HCT116 (cell line): ENCODE measurements around the gene ORC3. TPM values are rescaled to one million over a fixed set of nuclear protein-coding genes. Genes with fewer than 3 reads are reported as not detected.

ENCODE experiments used
- ATAC-seq: fragments of 200-7000 bp; cut with Tn5 transposase; 2 replicates; pipeline ENCODE4 v1.9.1; 2020; ENCODE audit warnings: mild to moderate bottlenecking, moderate library complexity
- BruUV-seq: library from RNA; stranded (reverse); fragments of 400-500 nt; replicated peaks from 2 replicates; lab custom pipeline; 2021; lab: Mats Ljungman, UMichigan
- CTCF ChIA-PET: fragments of 300-600 bp; sonication (Branson Sonifier 250); formaldehyde crosslinking; loops from one replicate; lab custom pipeline; 2021; ENCODE audit warnings: antibody characterized with exemption; lab: Charles Lee
- POLR2A ChIA-PET: fragments of 300-600, 350-600 bp; sonication (Branson Sonifier 250); formaldehyde crosslinking; loops from one replicate; lab custom pipeline; 2021; ENCODE audit warnings: antibody characterized with exemption; lab: Charles Lee
- RAD21 ChIA-PET, 2 experiments: fragments of 300-600 bp; sonication (Branson Sonifier 250); formaldehyde crosslinking; loops; one replicate each; lab custom pipeline; 2023; ENCODE audit warnings: low total read pairs in 2 of 2; ENCODE audit not compliant: uncharacterized antibody in 2 of 2, unreplicated experiment in 2 of 2, low non-redundant PET in 1 of 2; lab: Charles Lee
- DNase-seq: peaks from one replicate; pipeline ENCODE4 v3.0.0-alpha.2; 2010; ENCODE audit warnings: low read depth, low spot score
- H2AFZ ChIP-seq: fragments of 200-600 bp; shearing (Covaris generic), sonication (generic); 2 replicates; pipeline ENCODE4 v1.6.1; 2017; ENCODE audit warnings: low read depth, mixed run types, mixed read lengths, antibody characterized with exemption, low read length; ENCODE audit not compliant: poor library complexity, severe bottlenecking
- H3K27ac ChIP-seq: 2 replicates; pipeline ENCODE4 v1.5.1; 2012; ENCODE audit warnings: low read depth, low read length
- H3K27me3 ChIP-seq: fragments of 200-600 bp; sonication (generic); 2 replicates; pipeline ENCODE4 v1.6.1; 2016; ENCODE audit warnings: mixed run types, low read length, mixed read lengths; ENCODE audit not compliant: insufficient read depth
- H3K36me3 ChIP-seq, 2 experiments: fragments of 200-500 bp in 1 of 2; fragments of 200-600 bp in 1 of 2; sonication (Bioruptor generic) in 1 of 2; sonication (generic) in 1 of 2; 2 replicates each; pipeline versions ENCODE4 v1.5.1 to v1.6.1; 2014 to 2016; ENCODE audit warnings: low read length in 2 of 2, inconsistent platforms in 1 of 2, mixed read lengths in 1 of 2, mixed run types in 1 of 2; ENCODE audit not compliant: insufficient read depth in 2 of 2, control insufficient read depth in 1 of 2
- H3K4me1 ChIP-seq, 2 experiments: fragments of 200-600 bp in 1 of 2; sonication (generic) in 1 of 2; 2 replicates each; pipeline versions ENCODE4 v1.5.1 to v1.6.1; 2012 to 2017; ENCODE audit warnings: low read length in 2 of 2, inconsistent platforms in 1 of 2, mild to moderate bottlenecking in 1 of 2, mixed read lengths in 1 of 2, mixed run types in 1 of 2, moderate library complexity in 1 of 2; ENCODE audit not compliant: insufficient read depth in 2 of 2, control insufficient read depth in 1 of 2
- H3K4me2 ChIP-seq: fragments of 200-600 bp; sonication (generic); 2 replicates; pipeline ENCODE4 v1.6.1; 2017; ENCODE audit warnings: mixed run types, low read length, mixed read lengths
- H3K4me3 ChIP-seq, 2 experiments: fragments of 200-600 bp in 1 of 2; sonication (generic) in 1 of 2; replicated peaks in 1 of 2; 2 replicates each; pipeline ENCODE4 v1.5.1; 2011 to 2016; ENCODE audit warnings: low read length in 2 of 2, control low read depth in 1 of 2, low read depth in 1 of 2, mild to moderate bottlenecking in 1 of 2, mixed read lengths in 1 of 2, mixed run types in 1 of 2
- H3K79me2 ChIP-seq: fragments of 200-600 bp; sonication (generic); 2 replicates; pipeline ENCODE4 v1.6.1; 2017; ENCODE audit warnings: mild to moderate bottlenecking, mixed run types, low read length, moderate library complexity, mixed read lengths; ENCODE audit not compliant: insufficient read depth
- H3K9ac ChIP-seq: fragments of 200-600 bp; sonication (generic); 2 replicates; pipeline ENCODE4 v1.6.1; 2016; ENCODE audit warnings: low read length, mixed read lengths
- H3K9me2 ChIP-seq: fragments of 200-600 bp; sonication (generic), shearing (Covaris generic); 2 replicates; pipeline ENCODE4 v1.6.1; 2017; ENCODE audit warnings: mixed run types, mild to moderate bottlenecking, moderate library complexity; ENCODE audit not compliant: insufficient read depth
- H3K9me3 ChIP-seq, 2 experiments: fragments of 200-500 bp in 1 of 2; fragments of 200-600 bp in 1 of 2; sonication (Bioruptor generic) in 1 of 2; sonication (generic) in 1 of 2; 2 replicates each; pipeline ENCODE4 v1.6.1; 2014 to 2017; ENCODE audit warnings: low read length in 2 of 2, mixed read lengths in 2 of 2, inconsistent platforms in 1 of 2, low read depth in 1 of 2, mild to moderate bottlenecking in 1 of 2, mixed run types in 1 of 2, moderate library complexity in 1 of 2; ENCODE audit not compliant: control insufficient read depth in 1 of 2, insufficient read depth in 1 of 2
- H4K20me1 ChIP-seq: fragments of 200-600 bp; sonication (generic), shearing (Covaris generic); 2 replicates; pipeline ENCODE4 v1.6.1; 2017; ENCODE audit warnings: mixed run types, mild to moderate bottlenecking, moderate library complexity; ENCODE audit not compliant: insufficient read depth
- CBX3 ChIP-seq: IDR thresholded peaks from 2 replicates; pipeline ENCODE4 v1.6.1; 2012; ENCODE audit warnings: low read depth
- CEBPB ChIP-seq: IDR thresholded peaks from 2 replicates; pipeline ENCODE4 v1.6.1; 2012; ENCODE audit warnings: low read depth
- EGR1 ChIP-seq: IDR thresholded peaks from 2 replicates; pipeline ENCODE4 v1.6.1; 2012; ENCODE audit warnings: low read depth
- FOSL1 ChIP-seq: IDR thresholded peaks from 2 replicates; pipeline ENCODE4 v1.6.1; 2012; ENCODE audit warnings: low read depth
- JUND ChIP-seq: IDR thresholded peaks from 2 replicates; pipeline ENCODE4 v1.6.1; 2012
- MAX ChIP-seq: IDR thresholded peaks from 2 replicates; pipeline ENCODE4 v1.6.1; 2012
- RAD21 ChIP-seq: IDR thresholded peaks from 2 replicates; pipeline ENCODE4 v1.6.1; 2012; ENCODE audit warnings: low read depth, mild to moderate bottlenecking
- REST ChIP-seq: IDR thresholded peaks from 2 replicates; pipeline ENCODE4 v1.6.1; 2012; ENCODE audit warnings: low read depth
- SP1 ChIP-seq: IDR thresholded peaks from 2 replicates; pipeline ENCODE4 v1.6.1; 2012; ENCODE audit warnings: low read depth
- TCF7L2 ChIP-seq: IDR thresholded peaks from 2 replicates; pipeline ENCODE4 v1.7.0; 2011; ENCODE audit warnings: borderline replicate concordance, inconsistent platforms; ENCODE audit not compliant: insufficient read depth, insufficient read length; ENCODE audit errors: extremely low read depth
- YY1 ChIP-seq: IDR thresholded peaks from 2 replicates; pipeline ENCODE4 v1.6.1; 2011; ENCODE audit warnings: low read length, low read depth, moderate library complexity, mild to moderate bottlenecking; ENCODE audit not compliant: insufficient replicate concordance; ENCODE audit errors: extremely low read depth
- ZBTB33 ChIP-seq: IDR thresholded peaks from 2 replicates; pipeline ENCODE4 v1.6.1; 2011; ENCODE audit warnings: mild to moderate bottlenecking, low read length, moderate library complexity; ENCODE audit not compliant: insufficient replicate concordance; ENCODE audit errors: extremely low read depth
- ZFX ChIP-seq: fragments of 450-650 bp; IDR thresholded peaks from 2 replicates; pipeline ENCODE4 v1.6.1; 2017
- ZNF274 ChIP-seq: fragments of 200-500 bp; sonication (Bioruptor generic); IDR thresholded peaks from 2 replicates; pipeline ENCODE4 v1.6.1; 2014; ENCODE audit warnings: mild to moderate bottlenecking, low read depth, low read length, inconsistent platforms
- intact Hi-C: fragments of 100-400 bp; cut with micrococcal nuclease; formaldehyde crosslinking; loops from 2 replicates; pipeline ENCODE4 v1.10.0; 2022
- total RNA-seq: library from RNA; stranded (reverse); gene quantifications from one replicate; pipeline ENCODE4 v1.2.1, GENCODE V29; 2021; ENCODE audit not compliant: unreplicated experiment

Gene ORC3
- total RNA-seq, 1 experiment from 2014 or later, result 34.2 TPM

- Histone ChIP-seq H3K27ac (no peak overlapping the region), H2AFZ (no peak overlapping the region), H3K9ac (no peak overlapping the region), H3K79me2 (peaks cover 94% of the 10 kb centered on the region), H4K20me1 (peaks cover 28% of the 10 kb centered on the region; the same call in 1 of the 2 replicates), H3K27me3 (no peaks in the 10 kb centered on the region), H3K4me2 (no peak overlapping the region), H3K4me1 (no peaks in the 10 kb centered on the region), H3K36me3 (0 out of 4 replicates have a peak, but pooled peaks cover 0 to 3% of the 10 kb centered on the region in 2 experiments), H3K9me3 (no peaks in the 10 kb centered on the region), H3K4me3 (no peak overlapping the region), H3K9me2 (no peaks in the 10 kb centered on the region)
- DNase-seq, result no peak
- TF ChIP-seq YY1 (no peak), CBX3 (no peak), SP1 (no peak)
- BruUV-seq, result no TSS peak
- POLR2A ChIA-PET, result no interaction called here
- intact Hi-C loops, result no loop called here
- CTCF ChIA-PET, result no interaction called here
- RAD21 ChIA-PET, result no interaction called here
- ATAC-seq, result no peak
Observed at GRCh38 chr6:87573307-87574024, 16.5 kb upstream of the ORC3 start.

GRCh38 chr6:87574237-87574804 is 15.6 kb upstream of the ORC3 start:
- H2AFZ ChIP-seq, result no peak overlapping the region
- H3K4me1 ChIP-seq, result no peaks in the 10 kb centered on the region
- H3K36me3 ChIP-seq, result no peaks in the 10 kb centered on the region
- H3K4me3 ChIP-seq, result no peak overlapping the region
- peaks cover 21% of the 10 kb centered on the region; the same call in 1 of the 2 replicates for H4K20me1 ChIP-seq
- ChIA-PET POLR2A (no interaction called here), CTCF (no interaction called here), RAD21 (no interaction called here)
- DNase-seq (no peak), ATAC-seq (no peak)
- no peak overlapping the region for H3K9ac ChIP-seq
- peaks cover 92% of the 10 kb centered on the region for H3K79me2 ChIP-seq
- no peaks in the 10 kb centered on the region for H3K27me3 ChIP-seq
- no peak overlapping the region for H3K27ac ChIP-seq
- intact Hi-C loops, result no loop called here
- H3K9me3 ChIP-seq, result no peaks in the 10 kb centered on the region
- no peaks in the 10 kb centered on the region for H3K9me2 ChIP-seq
- BruUV-seq, result no TSS peak
- no peak overlapping the region for H3K4me2 ChIP-seq
- TF ChIP-seq CBX3 (no peak), ZNF274 (no peak), ZBTB33 (no peak), REST (no peak), YY1 (no peak), RAD21 (no peak), TCF7L2 (no peak), FOSL1 (no peak), ZFX (no peak), JUND (no peak), EGR1 (no peak), CEBPB (no peak), MAX (no peak)
